Brain microvascular endothelial cell (primary cell): Measurements from ENCODE around the gene GRIK4.

Experiments used
- DNase-seq: peaks from one replicate; pipeline ENCODE4 v3.0.0-alpha.2; 2020
- H3K27ac ChIP-seq: fragments of 250-450 bp; sonication (Bioruptor Pico); 2 replicates; pipeline ENCODE4 v1.5.1; 2020; ENCODE audit warnings: mild to moderate bottlenecking, moderate library complexity
- H3K27me3 ChIP-seq: fragments of 250-450 bp; sonication (Bioruptor Pico); replicated peaks from 2 replicates; pipeline ENCODE4 v1.5.1; 2020; ENCODE audit warnings: mild to moderate bottlenecking
- H3K36me3 ChIP-seq: fragments of 250-450 bp; sonication (Bioruptor Pico); replicated peaks from 2 replicates; pipeline ENCODE4 v1.5.1; 2020; ENCODE audit warnings: mild to moderate bottlenecking
- H3K4me3 ChIP-seq: 2 replicates; pipeline ENCODE4 v1.5.1; 2011; ENCODE audit warnings: low read depth, mild to moderate bottlenecking, control low read depth, low read length, moderate library complexity
- CTCF ChIP-seq: IDR thresholded peaks from 2 replicates; pipeline ENCODE4 v1.5.1; 2011; ENCODE audit warnings: low read depth, mild to moderate bottlenecking, moderate library complexity, low read length, control low read depth, inconsistent platforms; ENCODE audit errors: missing control alignments
- in situ Hi-C: cut with HindIII; loops from 2 replicates; pipeline ENCODE4 v1.10.0; 2017; ENCODE audit warnings: low sequenced_read_pairs, low pct_ligation_motif_present

Gene GRIK4

GRCh38 chr11:120828847-120829246 is 317.3 kb downstream of the GRIK4 start:
- H3K4me3 ChIP-seq = no peak overlapping the region
- in situ Hi-C loops = no loop called here
- H3K36me3 ChIP-seq = no peaks in the 10 kb centered on the region
- DNase-seq = no peak
- H3K27ac ChIP-seq = no peak overlapping the region
- no peak for TF ChIP-seq CTCF
- H3K27me3 ChIP-seq = no peaks in the 10 kb centered on the region

DNA sequence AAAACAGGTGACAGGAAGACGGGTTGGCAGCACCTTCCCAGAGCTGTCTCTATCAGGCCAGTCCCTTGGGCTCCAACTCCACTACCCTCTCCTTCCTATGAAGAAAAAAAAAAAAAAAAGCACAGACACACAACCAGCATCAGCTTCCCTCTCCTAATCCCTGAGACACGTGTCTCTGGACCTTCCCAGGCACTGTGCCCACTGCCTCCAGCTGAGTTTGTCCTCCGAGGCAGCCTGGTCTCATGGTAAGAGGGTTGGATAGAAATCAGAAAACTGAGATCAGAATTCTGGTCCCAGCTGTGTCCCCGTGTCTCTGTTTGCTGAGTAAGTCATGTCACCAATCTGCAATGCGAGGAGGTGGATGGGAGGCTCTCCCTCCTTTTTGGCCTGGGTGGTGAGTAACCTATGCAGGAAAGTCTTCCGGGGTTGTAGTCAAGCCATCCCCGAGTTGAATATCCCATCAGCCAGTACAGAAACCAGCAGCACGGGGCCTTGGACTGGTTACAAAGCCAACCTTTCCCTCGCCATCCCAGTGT is 318.6 kb downstream of the GRIK4 start:
- no peak for TF ChIP-seq CTCF
- H3K36me3 ChIP-seq = no peaks in the 10 kb centered on the region
- H3K4me3 ChIP-seq = no peak overlapping the region
- in situ Hi-C loops = no loop called here
- no peaks in the 10 kb centered on the region for H3K27me3 ChIP-seq
- no peak for DNase-seq
- no peak overlapping the region for H3K27ac ChIP-seq

DNA sequence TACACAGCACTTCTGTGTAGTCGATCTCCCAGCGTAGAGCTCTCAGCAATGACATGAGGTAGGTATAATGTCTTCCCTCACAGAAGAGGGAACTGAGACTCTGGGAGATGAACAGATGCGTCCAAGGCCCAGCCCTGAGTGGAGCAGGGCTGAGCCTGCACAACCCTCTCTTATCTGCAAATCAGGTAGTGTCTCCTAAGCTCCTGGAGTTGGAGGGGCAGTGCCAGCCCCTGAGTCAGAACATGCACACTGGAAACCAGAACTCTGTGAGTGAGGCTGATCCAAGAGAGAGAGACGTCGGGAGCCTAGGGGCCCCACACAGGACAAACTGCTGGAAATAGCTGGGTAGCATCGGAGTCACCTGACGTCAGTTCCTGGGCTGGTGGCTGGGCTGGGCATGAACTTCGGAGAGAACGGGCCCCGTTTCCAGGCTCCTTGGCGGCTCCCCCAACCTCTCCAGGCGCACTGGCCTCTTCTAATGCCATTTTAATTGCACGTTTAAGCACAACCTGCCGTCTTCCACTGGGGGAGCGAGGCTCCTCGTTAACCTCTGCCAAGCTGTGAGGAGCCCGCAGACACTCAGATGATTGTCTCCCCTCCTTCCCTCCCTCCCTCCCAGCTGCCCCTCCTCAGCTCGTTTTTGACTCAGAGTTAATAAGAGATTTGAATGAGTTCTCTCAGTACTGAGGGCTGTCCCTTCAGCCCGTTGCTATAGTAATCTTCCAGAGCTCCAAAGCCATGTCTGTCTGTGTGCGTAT is 321.1 kb downstream of the GRIK4 start:
- in situ Hi-C loops = no loop called here
- H3K27me3 ChIP-seq = no peaks in the 10 kb centered on the region
- H3K4me3 ChIP-seq = no peak overlapping the region
- no peak overlapping the region for H3K27ac ChIP-seq
- H3K36me3 ChIP-seq = no peaks in the 10 kb centered on the region
- no peak for TF ChIP-seq CTCF
- DNase-seq = no peak

DNA sequence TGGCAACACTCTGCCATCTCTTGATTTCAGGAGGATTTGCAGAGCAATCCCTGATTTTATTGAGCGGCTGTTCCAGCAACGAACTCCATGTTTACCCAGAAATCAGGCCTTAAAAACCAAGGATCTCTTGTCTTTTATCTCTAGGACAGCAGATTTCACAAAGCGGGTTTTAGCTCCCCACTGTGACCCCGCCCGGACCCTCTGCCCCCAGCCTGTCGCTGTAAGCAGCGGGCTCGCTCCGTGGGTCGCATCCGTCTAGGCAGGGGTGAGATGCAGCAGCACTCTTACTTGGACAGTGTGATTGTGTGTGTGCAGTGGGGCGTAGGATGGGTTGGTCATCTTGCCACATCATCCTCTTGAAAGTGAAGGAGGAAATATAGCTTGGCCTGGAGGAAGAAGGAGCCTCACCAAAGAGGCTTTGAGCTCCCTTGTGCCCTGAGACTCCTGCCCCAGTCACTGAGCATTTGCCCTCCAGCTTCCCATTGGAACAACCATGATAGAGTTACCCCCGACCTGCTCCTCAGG is 323.2 kb downstream of the GRIK4 start:
- TF ChIP-seq CTCF = no peak
- in situ Hi-C loops = no loop called here
- no peak overlapping the region for H3K27ac ChIP-seq

DNA sequence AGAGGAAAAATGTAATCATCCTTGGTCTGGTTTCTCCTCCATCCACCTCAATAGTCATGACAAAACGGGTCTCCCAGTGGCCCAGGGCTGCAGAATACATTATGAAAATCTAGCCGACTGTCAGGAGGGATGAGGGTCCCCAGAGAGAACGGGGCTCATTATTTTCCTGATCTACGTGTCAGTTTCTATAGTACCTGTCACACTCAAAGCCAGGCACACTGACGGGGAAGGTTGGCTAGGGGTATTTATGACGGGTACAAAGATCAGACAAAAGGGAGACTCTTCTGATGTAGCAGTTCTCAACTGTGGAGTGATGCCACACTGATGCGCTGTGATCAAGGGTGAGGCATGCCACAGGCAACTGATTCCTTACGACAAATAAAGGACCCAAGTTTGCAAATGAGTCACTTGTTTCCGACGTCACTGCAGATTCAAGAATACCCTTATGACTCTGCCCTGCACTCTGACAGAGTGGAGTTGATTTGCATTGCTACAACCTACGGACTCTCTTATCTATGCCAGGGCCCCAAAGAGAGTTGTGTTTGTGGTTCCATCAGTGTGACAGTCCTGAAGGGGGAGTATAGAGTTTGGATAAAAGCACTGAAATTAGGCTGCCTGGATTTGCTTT is 324.2 kb downstream of the GRIK4 start:
- no peaks in the 10 kb centered on the region for H3K36me3 ChIP-seq
- DNase-seq = no peak
- H3K27me3 ChIP-seq = no peaks in the 10 kb centered on the region
- in situ Hi-C loops = no loop called here
- TF ChIP-seq CTCF = no peak
- H3K4me3 ChIP-seq = no peak overlapping the region
- H3K27ac ChIP-seq = no peak overlapping the region

More for the DNA sequence above, 323.2 kb downstream of the GRIK4 start:
- no peaks in the 10 kb centered on the region for H3K27me3 ChIP-seq
- no peak for DNase-seq
- no peaks in the 10 kb centered on the region for H3K36me3 ChIP-seq
- H3K4me3 ChIP-seq = no peak overlapping the region
